NCI-H1048 (cell line): ENCODE data around the gene FCAR.
"Not testable (repeated sequence)": the region's sequence is repeated elsewhere in the genome, so short reads cannot be mapped to it uniquely, and the experiment has no call there.

Experiments
- DNase-seq: peaks from one replicate; lab custom pipeline; 2025; lab: John Stamatoyannopoulos, UW

FCAR gene

DNA sequence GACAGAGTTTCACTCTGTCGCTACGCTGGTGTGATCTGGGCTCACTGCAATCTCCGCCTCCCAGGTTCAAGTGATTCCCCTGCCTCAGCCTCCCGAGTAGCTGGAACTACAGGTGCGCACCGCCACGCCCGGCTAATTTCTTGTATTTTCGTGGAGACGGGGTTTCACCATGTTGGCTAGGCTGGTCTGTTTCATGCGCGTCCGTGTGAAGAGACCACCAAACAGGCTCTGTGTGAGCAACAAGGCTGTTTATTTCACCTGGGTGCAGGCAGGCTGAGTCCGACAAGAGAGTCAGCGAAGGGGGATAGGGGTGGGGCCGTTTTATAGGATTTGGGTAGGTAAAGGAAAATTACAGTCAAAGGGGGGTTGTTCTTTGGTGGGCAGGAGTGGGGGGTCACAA lies 20.1 kb downstream of the FCAR start:
- DNase-seq: not testable (repeated sequence)

DNA sequence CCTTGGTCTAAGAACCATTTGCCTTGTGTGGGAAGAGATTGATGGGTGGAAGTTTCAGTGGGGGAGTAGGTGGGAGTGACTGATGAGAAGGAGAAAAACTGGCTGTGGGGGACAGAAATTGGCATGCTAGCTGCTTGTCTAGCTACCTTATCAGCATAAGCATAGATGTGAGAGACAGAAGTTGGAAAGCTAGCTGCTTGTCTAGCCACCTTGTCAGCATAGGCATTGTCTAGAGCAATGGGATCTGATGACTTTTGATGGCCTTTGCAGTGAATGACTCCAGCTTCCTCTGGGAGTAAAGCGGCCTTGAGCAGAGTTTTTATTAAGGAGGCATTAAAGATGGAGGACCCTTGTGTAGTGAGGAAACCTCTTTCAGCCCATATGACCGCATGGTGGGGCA lies 22.0 kb downstream of the FCAR start:
- DNase-seq: no peak

DNA sequence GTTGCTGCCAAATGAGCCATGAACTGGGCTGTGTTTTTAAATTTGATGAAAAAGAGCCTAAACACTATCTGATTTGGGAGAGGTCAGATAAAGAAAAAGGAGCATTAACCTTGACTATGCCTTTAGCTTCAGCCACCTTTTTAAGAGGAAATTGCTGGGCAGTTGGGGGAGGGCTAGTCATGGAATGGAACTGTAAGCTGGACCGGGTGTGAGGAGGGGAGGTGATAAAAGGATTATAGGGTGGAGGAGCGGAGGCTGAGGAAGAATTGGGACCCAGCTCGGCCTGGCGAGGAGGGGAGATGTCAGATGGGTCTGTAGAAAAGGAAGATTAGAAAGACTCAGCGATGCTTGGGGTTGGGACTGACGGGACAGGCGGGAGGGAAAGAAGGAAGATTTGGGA lies 24.6 kb downstream of the FCAR start:
- DNase-seq: not testable (repeated sequence)

DNA sequence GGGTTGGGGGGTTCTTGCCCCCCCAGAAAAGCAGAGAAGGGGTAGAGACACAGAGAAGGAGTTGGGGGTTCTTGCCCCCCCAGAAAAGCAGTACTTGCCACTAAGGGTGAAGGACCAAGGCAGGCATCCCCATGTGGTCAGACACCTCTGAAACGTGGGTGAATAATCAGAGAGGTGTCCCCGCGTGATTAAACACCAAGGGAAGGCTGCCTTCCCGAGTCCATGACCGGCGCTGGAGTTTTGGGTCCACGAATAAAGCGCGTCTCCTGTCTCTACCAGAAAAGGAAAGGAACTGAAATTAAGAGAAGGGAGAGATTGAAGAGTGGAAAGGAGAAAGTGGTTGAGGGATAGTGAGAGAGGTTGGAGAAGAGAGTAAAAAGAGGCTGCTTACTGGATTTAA lies 25.6 kb downstream of the FCAR start:
- not testable (repeated sequence) for DNase-seq

DNA sequence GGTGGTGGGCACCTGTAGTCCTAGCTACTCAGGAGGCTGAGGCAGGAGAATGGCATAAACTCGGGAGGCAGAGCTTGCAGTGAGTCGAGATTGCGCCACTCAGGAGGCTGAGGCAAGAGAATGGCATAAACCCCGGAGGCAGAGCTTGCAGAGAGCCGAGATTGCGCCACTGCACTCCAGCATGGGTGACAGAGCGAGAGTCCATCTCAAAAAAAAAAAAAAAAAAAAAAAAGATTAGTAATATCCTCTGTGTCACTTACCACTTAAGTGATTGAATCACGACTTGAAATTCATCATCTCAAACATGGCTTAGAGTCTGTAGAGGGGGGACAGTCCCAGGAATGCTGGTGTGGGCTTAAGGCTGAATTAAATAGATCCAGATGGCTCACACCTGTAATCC lies 27.1 kb downstream of the FCAR start:
- DNase-seq: not testable (repeated sequence)

DNA sequence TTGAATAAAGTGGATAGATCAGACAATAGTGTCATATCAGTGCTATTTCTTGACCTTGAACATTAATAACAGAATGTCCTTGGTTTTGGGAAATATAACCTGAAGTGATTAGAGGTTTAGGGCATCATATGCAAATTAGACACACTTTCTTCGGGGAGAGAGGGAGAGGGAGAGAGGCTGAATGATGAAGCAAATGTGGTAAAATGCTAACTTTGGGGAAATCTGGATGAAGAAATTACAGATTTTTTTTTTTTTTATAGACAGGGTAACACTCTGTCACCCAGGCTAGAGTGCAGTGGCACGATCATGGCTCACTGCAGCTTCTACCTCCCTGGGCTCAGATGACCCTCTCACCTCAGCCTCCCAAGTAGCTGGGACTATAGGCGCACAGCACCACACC lies 28.0 kb downstream of the FCAR start:
- DNase-seq: no peak

DNA sequence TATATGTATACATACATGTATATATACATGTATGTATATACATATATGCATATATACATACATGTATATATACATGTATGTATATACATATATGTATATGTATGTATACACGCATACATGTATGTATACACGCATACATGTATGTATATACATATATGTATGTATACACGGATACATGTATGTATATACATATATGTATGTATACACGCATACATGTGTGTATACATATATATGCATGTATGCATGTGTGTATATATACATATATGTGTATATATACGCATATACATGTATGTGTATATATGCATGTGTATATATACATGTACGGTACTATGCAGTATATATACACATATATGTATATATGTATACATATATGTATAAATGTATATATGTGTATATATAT lies 29.3 kb downstream of the FCAR start:
- no peak for DNase-seq

DNA sequence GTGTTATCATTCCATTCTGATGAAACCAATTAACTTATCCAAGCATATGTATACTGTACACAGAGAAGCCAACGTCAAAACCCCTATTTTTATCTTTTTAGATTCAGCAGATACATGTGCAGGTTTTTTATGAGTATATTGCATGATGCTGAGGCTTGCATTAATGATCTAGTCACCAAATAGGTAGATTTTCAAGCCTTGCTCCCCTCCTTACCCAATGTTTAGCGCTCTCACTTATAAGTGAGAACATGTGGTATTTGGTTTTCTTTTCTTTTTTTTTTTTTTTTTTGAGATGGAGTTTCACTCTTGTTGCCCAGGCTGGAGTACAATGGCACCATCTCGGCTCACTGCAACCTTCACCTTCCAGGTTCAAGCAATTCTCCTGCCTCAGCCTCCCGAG lies 30.2 kb downstream of the FCAR start:
- not testable (repeated sequence) for DNase-seq

DNA sequence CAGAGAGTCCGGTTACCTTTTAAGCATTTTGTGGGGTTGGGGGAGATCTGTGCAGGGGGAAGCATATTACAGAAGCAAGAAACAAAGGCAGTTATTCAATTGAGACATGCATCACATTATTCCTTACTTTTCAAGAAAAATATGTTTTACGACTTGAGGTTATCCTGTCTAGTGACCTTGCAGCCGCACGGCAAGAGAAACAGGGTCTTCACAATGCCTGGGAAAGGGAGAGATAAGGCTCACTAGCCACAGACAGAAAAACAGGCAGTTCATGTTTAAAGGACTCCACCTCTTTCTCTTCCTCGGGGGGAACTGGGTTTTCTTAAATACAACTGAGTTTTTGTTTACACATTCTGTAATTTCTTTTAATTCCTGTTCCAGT lies 31.4 kb downstream of the FCAR start:
- DNase-seq: no peak

DNA sequence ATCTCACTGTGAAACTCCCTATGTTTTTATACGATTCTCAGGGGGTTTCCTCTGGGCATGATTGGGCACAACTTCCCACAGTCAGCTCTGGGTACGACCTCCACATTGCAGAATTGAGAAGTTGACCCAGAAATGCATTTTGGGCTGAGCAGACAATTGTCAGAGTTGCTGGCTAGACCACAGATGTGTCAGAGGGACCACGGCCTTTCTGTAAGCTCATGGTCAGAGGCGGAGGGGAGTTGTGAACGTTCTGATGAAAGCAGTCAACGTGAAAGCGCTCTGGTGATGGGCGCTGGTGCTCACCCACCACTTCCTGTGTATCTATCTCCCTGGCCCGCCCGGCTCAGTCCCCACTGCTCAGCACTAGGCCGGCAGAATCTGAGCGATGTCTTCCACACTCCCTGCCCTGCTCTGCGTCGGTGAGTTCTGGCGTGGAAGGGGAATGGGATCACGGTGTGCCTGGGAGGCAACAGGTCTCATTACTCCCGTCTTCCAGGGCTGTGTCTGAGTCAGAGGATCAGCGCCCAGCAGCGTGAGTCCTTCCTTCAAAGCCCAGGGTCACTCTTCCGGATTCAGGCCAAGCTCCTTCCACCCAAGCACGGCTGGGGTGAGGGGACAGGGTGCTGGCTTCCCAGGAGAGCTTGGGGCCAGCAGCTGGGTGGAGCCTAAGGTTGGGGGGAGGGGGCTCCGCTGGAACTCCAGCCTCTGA lies 31.9 kb downstream of the FCAR start, which contains the start of gene NCR1:
NCR1 (plus strand) TSS at position 346 of the 709 bp plus-strand sequence; CDS start at position 386, 40 bp downstream.
- no peak for DNase-seq

DNA sequence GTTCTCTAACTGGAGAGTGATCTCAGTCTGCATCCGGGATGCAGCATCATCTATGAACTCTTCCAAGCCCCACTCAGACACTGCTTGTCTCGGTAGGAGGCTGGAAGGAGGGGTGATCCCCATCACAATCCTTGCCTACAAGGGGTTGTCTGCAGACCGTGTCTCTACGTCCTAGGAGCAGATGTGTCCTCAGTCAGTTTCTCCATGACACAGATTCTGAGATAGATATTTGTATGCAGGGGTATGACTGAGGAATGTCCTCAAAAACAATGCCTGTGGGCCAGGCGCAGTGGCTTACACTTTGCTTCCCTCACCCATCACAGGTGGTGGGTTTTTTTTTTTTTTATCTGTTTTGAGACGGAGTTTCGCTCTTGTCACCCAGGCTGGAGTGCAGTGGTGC lies 32.8 kb downstream of the FCAR start:
- DNase-seq: no peak

DNA sequence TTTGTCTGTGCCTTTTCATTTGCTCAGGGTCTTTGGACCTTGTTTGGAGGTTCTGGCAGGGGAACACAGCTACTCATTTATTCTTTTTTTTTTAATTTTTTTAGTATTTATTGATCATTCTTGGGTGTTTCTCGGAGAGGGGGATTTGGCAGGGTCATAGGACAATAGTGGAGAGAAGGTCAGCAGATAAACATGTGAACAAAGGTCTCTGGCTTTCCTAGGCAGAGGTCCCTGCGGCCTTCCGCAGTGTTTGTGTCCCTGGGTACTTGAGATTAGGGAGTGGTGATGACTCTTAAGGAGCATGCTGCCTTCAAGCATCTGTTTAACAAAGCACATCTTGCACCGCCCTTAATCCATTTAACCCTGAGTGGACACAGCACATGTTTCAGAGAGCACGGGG lies 33.9 kb downstream of the FCAR start:
- not testable (repeated sequence) for DNase-seq

DNA sequence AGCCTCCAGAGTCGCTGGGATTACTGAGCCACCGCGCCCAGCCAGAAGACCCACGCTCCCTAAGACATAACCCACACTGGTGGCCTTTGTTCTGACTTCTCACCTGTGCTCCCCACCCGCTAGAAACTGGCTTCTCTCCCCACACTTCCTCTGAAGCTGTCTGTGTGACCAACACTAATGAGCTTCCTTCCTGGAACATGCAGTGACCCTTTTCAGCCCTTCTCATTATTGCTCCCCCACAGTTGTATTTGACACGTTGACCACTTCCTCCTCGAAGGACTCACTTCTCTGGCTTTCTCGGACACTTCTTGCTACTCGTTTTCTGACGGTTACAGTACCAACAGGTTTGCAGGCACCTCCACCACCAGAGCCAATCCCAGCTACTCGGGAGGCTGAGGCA lies 42.8 kb downstream of the FCAR start:
- no peak for DNase-seq

DNA sequence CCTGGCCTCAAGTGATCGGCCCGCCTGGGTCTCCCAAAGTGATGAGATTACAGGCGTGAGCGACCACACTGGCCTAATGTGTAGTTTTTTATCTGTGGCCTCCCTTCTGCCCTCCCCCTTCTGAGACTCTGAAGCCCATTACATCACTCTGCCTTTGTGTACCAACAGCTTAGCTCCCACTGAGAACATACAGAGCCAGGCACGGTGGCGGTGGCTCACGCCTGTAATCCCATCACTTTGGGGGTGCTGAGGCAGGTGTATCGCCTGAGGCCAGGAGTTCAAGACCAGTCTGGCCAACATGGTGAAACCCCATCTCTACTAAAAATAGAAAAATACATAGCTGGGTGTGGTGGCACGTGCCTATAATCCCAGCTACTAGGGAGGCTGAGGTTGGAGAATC lies 44.5 kb downstream of the FCAR start:
- no peak for DNase-seq

DNA sequence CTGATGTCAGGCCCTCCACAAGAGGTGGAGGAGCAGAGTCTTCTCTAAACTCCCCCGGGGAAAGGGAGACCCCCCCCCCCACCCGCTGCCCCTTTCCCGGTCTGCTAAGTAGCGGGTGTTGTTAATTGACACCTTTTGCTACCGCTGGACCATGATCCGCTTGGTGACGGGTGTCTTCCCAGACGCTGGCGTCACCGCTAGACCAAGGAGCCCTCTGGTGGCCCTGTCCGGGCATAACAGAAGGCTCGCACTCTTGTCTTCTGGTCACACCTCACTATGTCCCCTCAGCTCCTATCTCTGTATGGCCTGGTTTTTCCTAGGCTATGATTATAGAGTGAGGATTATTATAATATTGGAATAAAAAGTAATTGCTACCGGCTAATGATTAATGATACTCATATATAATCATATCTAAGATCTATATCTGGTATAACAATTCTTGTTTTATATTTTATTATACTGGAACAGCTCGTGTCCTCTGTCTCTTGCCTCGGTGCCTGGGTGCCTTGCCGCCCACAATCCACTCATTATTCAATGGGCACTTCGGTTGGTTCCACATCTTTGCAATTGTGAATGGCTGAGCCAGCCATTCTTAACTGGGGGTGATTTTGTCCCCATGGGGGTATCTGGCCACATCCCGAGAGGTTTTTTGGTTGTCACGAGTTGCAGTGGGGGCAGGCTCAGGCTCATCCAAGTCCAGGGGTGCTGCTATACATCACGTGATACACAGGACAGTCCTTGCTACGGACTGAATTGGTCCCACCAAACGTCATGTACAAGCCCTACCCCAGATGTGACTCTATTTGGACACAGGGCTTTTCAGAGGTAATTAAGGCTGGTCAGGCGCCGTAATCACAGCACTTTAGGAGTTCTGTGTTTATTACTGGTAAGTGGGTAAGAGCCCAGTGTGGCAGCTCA lies 45.9 kb downstream of the FCAR start:
- not testable (repeated sequence) for DNase-seq

DNA sequence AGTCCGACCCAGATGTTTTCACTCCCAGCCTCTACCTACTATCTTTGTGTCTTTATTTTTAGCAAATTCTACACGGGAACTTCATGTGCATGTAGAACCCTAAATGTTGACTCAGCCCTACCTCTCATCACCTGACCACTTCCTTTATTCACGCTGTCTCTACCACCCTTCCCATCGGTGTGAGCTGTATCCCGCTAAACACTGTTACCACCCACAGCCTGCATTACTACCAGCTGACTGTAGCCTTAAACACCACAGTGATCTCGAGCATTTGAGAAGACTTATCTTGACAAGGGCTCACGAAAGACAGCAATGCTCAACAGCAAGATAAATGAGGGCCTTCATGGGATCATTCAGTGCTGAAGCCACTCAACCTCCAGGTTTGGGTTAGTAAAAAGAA lies 47.0 kb downstream of the FCAR start:
- no peak for DNase-seq

DNA sequence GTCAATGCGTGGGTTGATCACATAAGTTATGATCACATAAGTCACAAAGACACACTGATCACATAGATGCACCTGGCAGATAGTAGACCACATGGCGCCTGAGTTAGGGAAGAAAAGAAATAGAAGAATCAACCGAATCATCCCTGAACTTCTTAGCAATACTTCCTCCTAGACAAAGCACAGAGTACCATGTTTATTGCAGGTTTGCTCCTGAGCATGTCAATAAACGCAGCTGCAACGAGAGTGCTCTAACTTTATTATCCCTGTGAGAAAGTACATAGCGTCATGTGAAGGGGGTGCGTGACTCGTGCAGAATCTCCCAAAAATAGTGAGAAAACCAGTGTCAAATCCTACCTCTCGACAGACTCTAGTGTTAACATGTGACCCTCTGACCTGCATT lies 49.2 kb downstream of the FCAR start:
- DNase-seq: no peak

DNA sequence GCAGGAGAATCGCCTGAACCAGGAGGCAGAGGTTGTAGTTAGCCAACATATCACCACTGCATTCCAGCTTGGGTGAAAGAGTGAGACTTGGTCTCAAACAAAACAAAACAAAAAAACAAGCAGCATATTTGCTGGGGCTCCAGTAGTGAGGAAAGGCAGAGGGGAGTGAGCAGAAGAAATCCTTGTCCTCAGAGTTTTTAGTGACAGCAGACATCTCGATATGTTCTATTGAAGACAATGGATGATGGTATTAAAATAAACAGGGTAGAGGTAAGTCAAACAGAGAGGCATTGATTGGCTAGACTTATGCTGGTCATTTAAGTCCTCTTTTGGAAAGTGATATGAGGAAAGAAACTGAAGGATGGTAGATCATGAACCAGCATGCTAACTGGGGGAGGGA lies 54.3 kb downstream of the FCAR start:
- no peak for DNase-seq

DNA sequence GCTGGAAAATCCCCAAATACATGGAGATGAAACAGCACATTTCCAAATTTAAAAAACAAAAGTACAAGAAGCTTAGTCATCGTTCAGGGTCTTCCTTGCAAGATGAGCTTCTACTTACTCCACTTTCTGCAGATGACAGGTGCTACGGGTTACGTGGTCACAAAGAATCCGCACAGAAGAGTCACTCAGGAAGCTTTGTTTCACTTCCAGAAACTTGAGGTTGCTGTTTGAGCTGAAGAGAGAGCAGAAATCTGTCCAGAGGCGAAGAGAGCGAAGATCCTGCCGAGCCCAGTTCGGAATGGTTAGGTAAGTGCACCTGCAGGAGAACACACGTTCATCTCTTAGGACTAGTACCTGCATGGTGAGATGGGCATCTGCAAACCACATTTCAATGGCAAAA lies 63.9 kb downstream of the FCAR start:
- DNase-seq: no peak

DNA sequence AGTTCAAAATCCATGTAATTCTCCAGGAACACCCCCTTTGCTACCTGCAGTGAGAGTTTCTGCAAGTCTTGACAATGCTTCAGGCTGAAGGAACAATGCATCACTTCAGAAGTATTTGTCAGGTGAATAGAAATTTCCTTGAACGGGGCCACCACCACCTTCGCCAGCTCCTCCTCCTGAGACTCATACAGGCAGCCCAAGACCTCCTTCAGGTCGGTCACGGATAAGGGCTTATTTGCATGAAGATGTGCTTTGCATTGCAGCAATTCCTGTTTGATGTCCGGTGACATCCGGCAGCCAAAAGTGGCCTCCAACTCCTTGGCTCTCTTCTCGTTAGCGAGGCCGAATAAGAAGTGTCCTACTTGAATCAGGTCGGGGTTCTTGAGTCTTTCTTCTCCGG lies 64.9 kb downstream of the FCAR start:
- DNase-seq: no peak

DNA sequence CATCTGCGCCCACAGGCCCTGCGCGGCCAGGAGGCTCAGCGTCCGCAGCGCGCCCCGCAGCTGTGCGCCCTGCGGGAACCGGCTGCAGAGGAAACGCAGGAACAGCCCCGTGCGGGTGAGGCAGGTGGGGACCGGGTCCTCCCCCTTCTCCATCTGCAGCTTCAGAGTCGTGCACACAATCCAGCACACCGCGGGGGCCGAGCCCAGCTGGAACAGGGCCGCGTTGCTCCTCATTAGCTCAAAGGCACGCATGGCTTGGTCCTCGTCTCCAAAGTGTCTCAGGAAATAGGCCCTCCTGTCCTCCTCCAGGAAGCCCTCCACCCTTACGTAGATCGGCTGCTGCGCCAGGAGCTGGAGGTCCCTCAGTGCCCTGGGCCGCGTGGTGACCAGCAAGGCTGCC lies 65.5 kb downstream of the FCAR start:
- not testable (repeated sequence) for DNase-seq
